Right lung (tissue), 5 donors: ENCODE measurements around the gene IGFLR1. TPM values are rescaled to one million over a fixed set of nuclear protein-coding genes. Genes with fewer than 3 reads are reported as not detected.
"Not testable (repeated sequence)": the region's sequence is repeated elsewhere in the genome, so short reads cannot be mapped to it uniquely, and the experiment has no call there.

Experiments
- DNase-seq, 2 donors: peaks; one replicate each; pipeline ENCODE4 v3.0.0-alpha.2; 2013
- polyA plus RNA-seq, 5 donors: library from polyadenylated mRNA; unstranded; fragments of 120-200 nt; gene quantifications; one replicate each; pipeline versions ENCODE4 v1.2.1 to v1.2.3, GENCODE V29; 2013; ENCODE audit warnings: inconsistent platforms in 1 of 5, low replicate concordance in 1 of 5; ENCODE audit not compliant: insufficient read length in 5 of 5, insufficient read depth in 1 of 5

Gene IGFLR1
- polyA plus RNA-seq, 5 donors: 3.1 to 7.1 (median 4.1) TPM

- DNase-seq: no peak
Observed at GRCh38 chr19:35725216-35725861, 16.9 kb downstream of the IGFLR1 start.

- no peak for DNase-seq
Observed at GRCh38 chr19:35724560-35724959, 17.7 kb downstream of the IGFLR1 start.

GRCh38 chr19:35724132-35724531, 18.1 kb downstream of the IGFLR1 start:
- not testable (repeated sequence) for DNase-seq

GRCh38 chr19:35723671-35724070, 18.6 kb downstream of the IGFLR1 start:
- DNase-seq: no peak

GRCh38 chr19:35722897-35723296, 19.4 kb downstream of the IGFLR1 start:
- no peak for DNase-seq

GRCh38 chr19:35722461-35722860, 19.8 kb downstream of the IGFLR1 start:
- DNase-seq: no peak

GRCh38 chr19:35721374-35721773, 20.9 kb downstream of the IGFLR1 start:
- no peak for DNase-seq

GRCh38 chr19:35720648-35721047, 21.6 kb downstream of the IGFLR1 start:
- DNase-seq: no peak

- DNase-seq: no peak
Observed at GRCh38 chr19:35720163-35720524, 22.1 kb downstream of the IGFLR1 start.

- no peak for DNase-seq
Observed at GRCh38 chr19:35719402-35720162, 22.7 kb downstream of the IGFLR1 start.

GRCh38 chr19:35718345-35719041, 23.8 kb downstream of the IGFLR1 start:
- DNase-seq: no peak

GRCh38 chr19:35717665-35718344, 24.4 kb downstream of the IGFLR1 start, which contains the start of gene KMT2B:
Gene KMT2B, plus strand, starts transcription at chr19:35718003. Its CDS starts 16 bp downstream, at chr19:35718019.
- peak; percentile 94 to 95 for DNase-seq

- peak; percentile 80 to 81 for DNase-seq
Observed at GRCh38 chr19:35716801-35717664, 25.2 kb downstream of the IGFLR1 start.

GRCh38 chr19:35715981-35716800, 26.1 kb downstream of the IGFLR1 start:
- no peak for DNase-seq

GRCh38 chr19:35715355-35715809, 26.9 kb downstream of the IGFLR1 start:
- no peak for DNase-seq

GRCh38 chr19:35714601-35715354, 27.5 kb downstream of the IGFLR1 start:
- no peak for DNase-seq

GRCh38 chr19:35713904-35714495, 28.3 kb downstream of the IGFLR1 start:
- DNase-seq: no peak

GRCh38 chr19:35713506-35713850, 28.8 kb downstream of the IGFLR1 start:
- no peak for DNase-seq
